Rectal smooth muscle tissue (tissue), 1 donor: ENCODE results near the gene MRPL11.

Experiments
- H3K27ac ChIP-seq: one replicate; pipeline ENCODE4 v1.7.0; 2013; ENCODE audit warnings: low read depth, low read length, inconsistent platforms
- H3K27me3 ChIP-seq: one replicate; pipeline ENCODE4 v1.7.0; 2013; ENCODE audit warnings: low read length; ENCODE audit not compliant: control insufficient read depth, insufficient read depth
- H3K36me3 ChIP-seq: one replicate; pipeline ENCODE4 v1.7.0; 2013; ENCODE audit warnings: low read length; ENCODE audit not compliant: control insufficient read depth, insufficient read depth
- H3K4me1 ChIP-seq: one replicate; pipeline ENCODE4 v1.7.0; 2013; ENCODE audit warnings: low read length; ENCODE audit not compliant: control insufficient read depth, insufficient read depth
- H3K4me3 ChIP-seq: one replicate; pipeline ENCODE4 v1.7.0; 2013; ENCODE audit warnings: low read length
- H3K9ac ChIP-seq: one replicate; pipeline ENCODE4 v1.7.0; 2013; ENCODE audit warnings: low read length

Gene MRPL11

DNA sequence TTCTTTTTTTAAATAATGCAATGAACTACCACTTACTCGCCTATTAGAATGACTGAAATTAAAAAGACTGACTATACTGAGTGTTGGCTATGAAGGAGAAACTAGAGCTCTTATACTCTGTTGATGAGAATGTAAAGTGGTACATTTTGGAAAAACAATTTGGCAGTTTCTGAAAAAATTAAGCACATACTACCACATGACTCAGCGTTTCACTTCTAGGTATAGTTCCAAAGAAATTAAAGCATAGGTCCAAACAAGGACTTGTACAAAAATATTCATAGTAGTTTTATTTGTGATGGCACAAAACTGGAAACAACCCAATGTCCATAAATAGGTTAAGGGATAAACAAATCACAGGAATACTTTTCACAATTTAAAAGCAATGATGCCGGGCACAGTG, 44.7 kb downstream of the MRPL11 start:
- Histone ChIP-seq H3K4me1 (no peaks in the 10 kb centered on the region), H3K36me3 (no peaks in the 10 kb centered on the region), H3K27ac (no peak overlapping the region), H3K4me3 (no peak overlapping the region), H3K9ac (no peak overlapping the region), H3K27me3 (no peaks in the 10 kb centered on the region)

DNA sequence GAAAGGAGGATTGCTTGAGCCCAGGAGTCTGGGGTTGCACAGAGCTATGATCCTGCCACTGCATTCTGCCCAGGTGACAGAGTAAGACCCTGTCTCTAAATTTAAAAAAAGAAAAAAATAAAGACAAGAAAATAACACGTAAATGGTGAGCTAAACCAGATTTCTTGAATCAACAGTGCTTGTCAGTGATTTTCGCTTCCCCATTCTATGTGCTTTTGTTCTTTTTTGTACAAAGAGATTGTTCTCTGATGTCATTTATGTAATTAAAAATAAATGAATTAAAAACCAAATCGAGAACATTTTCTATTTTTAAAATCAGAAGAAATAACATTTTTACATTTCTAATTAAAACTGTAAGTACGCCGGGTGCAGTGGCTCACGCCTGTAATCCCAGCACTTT, 47.3 kb downstream of the MRPL11 start:
- Histone ChIP-seq H3K9ac (no peak overlapping the region), H3K36me3 (no peaks in the 10 kb centered on the region), H3K4me1 (no peaks in the 10 kb centered on the region), H3K4me3 (no peak overlapping the region), H3K27ac (no peak overlapping the region), H3K27me3 (no peaks in the 10 kb centered on the region)

DNA sequence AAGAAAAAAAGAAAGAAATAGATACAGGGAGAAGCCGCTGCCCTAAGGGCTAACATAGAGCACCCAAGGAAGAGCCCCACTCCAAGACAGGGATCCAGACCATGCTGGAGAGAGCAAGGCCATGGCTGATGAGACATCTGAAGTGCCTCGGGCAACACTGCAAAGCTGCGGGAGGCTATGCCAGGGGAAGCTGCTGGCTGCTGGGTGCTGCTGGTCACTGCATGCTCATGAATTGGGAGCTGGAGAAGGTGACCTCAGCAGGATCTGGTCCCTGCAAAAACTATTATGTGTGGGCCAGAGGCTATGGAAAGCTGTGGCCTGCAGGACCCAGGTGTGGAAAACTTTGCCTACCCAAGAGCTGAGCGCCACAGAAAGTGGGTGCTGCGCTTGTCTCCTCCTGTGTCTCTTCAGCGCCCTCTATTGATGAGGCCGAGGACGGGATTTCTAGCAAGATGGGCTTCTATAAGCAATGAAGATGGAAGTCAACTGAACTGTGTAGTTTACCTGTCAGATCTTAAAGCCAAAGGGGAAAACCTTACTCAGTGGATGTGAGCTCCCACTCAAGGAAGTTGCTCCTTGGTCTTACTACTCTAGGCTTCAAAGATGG, 49.8 kb downstream of the MRPL11 start:
- Histone ChIP-seq H3K27me3 (no peaks in the 10 kb centered on the region), H3K36me3 (no peaks in the 10 kb centered on the region), H3K4me3 (no peak overlapping the region)

DNA sequence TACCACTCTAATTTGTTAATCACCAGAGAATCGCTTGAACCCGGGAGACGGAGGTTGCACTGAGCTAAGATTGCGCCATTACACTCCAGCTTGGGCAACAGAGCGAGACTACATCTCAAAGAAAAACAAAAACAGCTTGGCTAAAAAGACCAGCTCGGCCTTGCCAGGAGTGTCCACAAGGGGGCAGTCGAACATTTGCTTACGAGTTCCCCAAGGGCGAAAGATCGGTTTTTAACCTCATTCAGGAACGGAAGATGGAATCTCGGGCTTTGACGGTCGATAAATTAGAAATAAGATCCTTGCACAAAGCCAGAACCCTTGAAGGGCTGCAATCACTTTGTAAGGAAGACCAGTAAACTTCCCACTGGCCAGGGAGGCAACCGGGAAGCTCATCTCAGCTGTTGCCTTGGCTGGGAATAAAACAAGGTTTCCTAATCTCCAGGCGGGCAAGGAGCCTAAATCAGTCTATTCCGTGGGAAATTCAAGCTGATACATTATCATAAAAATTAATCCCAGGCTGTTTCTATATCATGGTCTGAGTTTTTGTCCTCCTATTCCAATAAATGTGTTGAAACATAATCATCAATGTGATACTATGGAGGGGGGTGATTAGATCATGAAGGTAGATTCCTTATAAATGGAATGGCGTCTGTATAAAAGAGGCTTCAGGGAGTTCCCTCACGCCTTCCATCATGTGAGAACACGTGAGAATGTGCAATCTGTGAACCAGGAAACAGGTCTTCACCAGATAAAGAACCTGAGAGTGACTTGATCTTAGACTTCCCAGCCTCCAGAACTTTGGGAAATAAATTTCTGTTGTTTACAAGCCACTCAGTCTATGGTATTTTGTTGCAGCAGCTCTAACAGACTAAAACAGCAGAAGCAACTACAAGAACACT, 52.2 kb downstream of the MRPL11 start:
- H3K36me3 ChIP-seq = no peaks in the 10 kb centered on the region
- no peaks in the 10 kb centered on the region for H3K27me3 ChIP-seq
- peak overlapping the region; percentile 46 for H3K4me3 ChIP-seq
- no peaks in the 10 kb centered on the region for H3K4me1 ChIP-seq
- H3K9ac ChIP-seq = peak overlapping the region; percentile 21
- H3K27ac ChIP-seq = no peak overlapping the region

More for the DNA sequence above, 49.8 kb downstream of the MRPL11 start:
- no peak overlapping the region for H3K9ac ChIP-seq
- H3K4me1 ChIP-seq = no peaks in the 10 kb centered on the region
- H3K27ac ChIP-seq = no peak overlapping the region
